Testis (tissue), 3 donors: ENCODE measurements around the gene KDM1A. TPM values are rescaled to one million over a fixed set of nuclear protein-coding genes. Genes with fewer than 3 reads are reported as not detected.
"Not testable (repeated sequence)": the region's sequence is repeated elsewhere in the genome, so short reads cannot be mapped to it uniquely, and the experiment has no call there.

Source experiments
- DNase-seq: peaks from one replicate; pipeline ENCODE4 v3.0.0-alpha.2; 2019
- H3K27ac ChIP-seq, 2 donors: fragments of 200-600 bp; sonication (generic); one replicate each; pipeline ENCODE4 v1.5.1; 2019
- H3K27me3 ChIP-seq: fragments of 200-600 bp; sonication (generic); one replicate; pipeline ENCODE4 v1.5.1; 2019
- H3K36me3 ChIP-seq: fragments of 200-600 bp; sonication (generic); one replicate; pipeline ENCODE4 v1.5.1; 2017; ENCODE audit warnings: low read depth; ENCODE audit errors: missing control alignments
- H3K4me1 ChIP-seq: fragments of 200-600 bp; sonication (generic); one replicate; pipeline ENCODE4 v1.5.1; 2019
- H3K4me3 ChIP-seq, 2 donors: fragments of 200-600 bp; sonication (generic); one replicate each; pipeline ENCODE4 v1.5.1; 2017 to 2019
- H3K9me3 ChIP-seq: fragments of 200-600 bp; sonication (generic); one replicate; pipeline ENCODE4 v1.5.1; 2017
- POLR2A ChIP-seq: fragments of 450-650 bp; IDR thresholded peaks from one replicate; pipeline ENCODE4 v1.6.1; 2017; ENCODE audit warnings: antibody characterized with exemption, mild to moderate bottlenecking, moderate library complexity
- WGBS, 2 donors: methylation state at CpG; one replicate each; pipeline ENCODE4 v1.1.5; 2018; 5-methylcytosine and 5-hydroxymethylcytosine counted together
- intact Hi-C: fragments of 100-400 bp; cut with DNase I; formaldehyde crosslinking; loops from one replicate; pipeline ENCODE4 v1.15.1; 2023; ENCODE audit warnings: low total_unique reads
- polyA plus RNA-seq: library from polyadenylated mRNA; stranded (reverse); fragments of 350-450 nt; fragmentation: Illumina TruSeq; extraction: RNeasy Lipid Tissue Mini Kit (QIAGEN cat#74804); gene quantifications from one replicate; pipeline ENCODE4 v1.2.3, GENCODE V29; 2014; ENCODE audit warnings: low read depth, low replicate concordance; ENCODE audit not compliant: insufficient read depth
- total RNA-seq, 2 donors: library from RNA; depleted of rRNA; stranded (reverse); fragments of >200 nt; gene quantifications; one replicate each; pipeline ENCODE4 v1.2.3, GENCODE V29; 2016
- TF ChIP-seq, protein P1 (sequence below), 3 experiments: fragments of 450-650 bp in 2 of 3; fragments of 200-600 bp in 1 of 3; sonication (generic) in 1 of 3; IDR thresholded peaks; one replicate each; pipeline ENCODE4 v1.5.1; 2016 to 2019; ENCODE audit warnings: antibody characterized with exemption in 3 of 3, mild to moderate bottlenecking in 2 of 3, moderate library complexity in 1 of 3

KDM1A gene
- total and polyA plus RNA-seq, 3 donors from 2014 or later: 131 to 238 (median 157) TPM

DNA sequence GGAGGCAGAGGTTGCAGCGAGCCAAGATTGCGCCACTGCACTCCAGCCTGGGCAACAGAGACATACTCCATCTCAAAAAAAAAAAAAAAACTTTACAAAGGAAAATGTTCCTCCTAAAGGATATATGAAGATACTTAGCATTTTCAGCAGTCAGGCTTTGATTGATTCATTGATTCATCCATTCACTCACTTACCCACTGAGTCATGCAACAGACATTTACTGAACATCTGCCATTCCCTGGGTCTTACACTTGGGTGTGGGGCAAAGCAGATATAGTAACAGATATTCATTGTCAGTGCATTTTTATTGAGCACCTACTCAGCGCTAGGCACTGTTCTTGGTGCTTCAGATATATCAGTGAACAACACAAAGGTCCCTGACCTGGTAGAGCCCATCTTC is 41.0 kb upstream of the KDM1A start:
- peak; percentile 5 for DNase-seq
- intact Hi-C loops: no loop called here

DNA sequence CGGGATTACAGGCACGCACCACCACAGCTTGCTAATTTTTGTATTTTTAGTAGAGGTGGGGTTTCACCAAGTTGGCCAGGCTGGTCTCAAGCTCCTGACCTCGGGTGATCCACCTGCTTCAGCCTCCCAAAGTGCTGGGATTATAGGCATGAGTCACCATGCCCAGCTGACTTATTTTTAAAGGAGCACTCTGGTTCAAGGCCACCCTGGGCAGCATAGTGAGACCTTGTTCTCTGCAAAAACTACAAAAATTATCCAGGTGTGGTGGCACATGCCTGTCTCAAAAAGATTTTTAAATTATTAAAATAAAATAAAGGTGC is 38.8 kb upstream of the KDM1A start:
- H3K4me1 ChIP-seq, H3K36me3 ChIP-seq, H3K9me3 ChIP-seq, DNase-seq, H3K27me3 ChIP-seq, intact Hi-C loops, H3K27ac ChIP-seq, H3K4me3 ChIP-seq: not testable (repeated sequence)
- 88 to 90% methylated on average over 3 of the region's 3 CpGs for WGBS, 2 donors

More for the DNA sequence above, 41.0 kb upstream of the KDM1A start:
- no peak for TF ChIP-seq POLR2A
- TF ChIP-seq, protein P1, sequence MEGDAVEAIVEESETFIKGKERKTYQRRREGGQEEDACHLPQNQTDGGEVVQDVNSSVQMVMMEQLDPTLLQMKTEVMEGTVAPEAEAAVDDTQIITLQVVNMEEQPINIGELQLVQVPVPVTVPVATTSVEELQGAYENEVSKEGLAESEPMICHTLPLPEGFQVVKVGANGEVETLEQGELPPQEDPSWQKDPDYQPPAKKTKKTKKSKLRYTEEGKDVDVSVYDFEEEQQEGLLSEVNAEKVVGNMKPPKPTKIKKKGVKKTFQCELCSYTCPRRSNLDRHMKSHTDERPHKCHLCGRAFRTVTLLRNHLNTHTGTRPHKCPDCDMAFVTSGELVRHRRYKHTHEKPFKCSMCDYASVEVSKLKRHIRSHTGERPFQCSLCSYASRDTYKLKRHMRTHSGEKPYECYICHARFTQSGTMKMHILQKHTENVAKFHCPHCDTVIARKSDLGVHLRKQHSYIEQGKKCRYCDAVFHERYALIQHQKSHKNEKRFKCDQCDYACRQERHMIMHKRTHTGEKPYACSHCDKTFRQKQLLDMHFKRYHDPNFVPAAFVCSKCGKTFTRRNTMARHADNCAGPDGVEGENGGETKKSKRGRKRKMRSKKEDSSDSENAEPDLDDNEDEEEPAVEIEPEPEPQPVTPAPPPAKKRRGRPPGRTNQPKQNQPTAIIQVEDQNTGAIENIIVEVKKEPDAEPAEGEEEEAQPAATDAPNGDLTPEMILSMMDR (IDR thresholded peaks at IDR 0.05): no peak
- WGBS, 2 donors: 95 to 97% methylated on average over 3 of the region's 3 CpGs
- Histone ChIP-seq H3K27ac (no peak overlapping the region), H3K27me3 (no peaks in the 10 kb centered on the region), H3K4me3 (no peak overlapping the region), H3K36me3 (no peaks in the 10 kb centered on the region), H3K9me3 (no peaks in the 10 kb centered on the region), H3K4me1 (no peaks in the 10 kb centered on the region)

DNA sequence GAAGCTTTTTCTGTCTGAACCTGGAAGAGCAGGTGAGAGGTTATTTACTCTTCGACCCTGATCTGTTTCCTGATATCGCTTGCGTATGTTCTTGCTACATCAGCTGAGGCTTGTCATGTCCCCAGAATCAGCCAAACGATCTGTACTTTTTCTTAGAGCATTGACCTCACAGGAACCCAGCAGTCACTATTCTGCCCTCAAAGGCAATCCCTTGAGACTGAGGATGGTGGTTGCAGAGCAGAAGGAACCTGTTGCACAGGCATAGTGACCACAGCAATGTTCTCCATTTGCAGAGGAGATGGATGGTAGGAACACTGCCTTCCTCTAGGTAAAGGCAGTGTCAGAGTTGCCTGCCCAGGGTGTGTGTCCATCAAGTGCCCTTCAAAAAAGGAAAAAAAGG is 35.3 kb upstream of the KDM1A start:
- intact Hi-C loops: no loop called here
- no peaks in the 10 kb centered on the region for H3K9me3 ChIP-seq
- H3K27ac ChIP-seq: no peak overlapping the region
- H3K4me1 ChIP-seq: no peaks in the 10 kb centered on the region
- no peak overlapping the region for H3K4me3 ChIP-seq
- DNase-seq: no peak
- TF ChIP-seq POLR2A: no peak
- WGBS, 2 donors: 84% methylated on average over 4 of the region's 4 CpGs; no CpG with 5 or more reads in 1 of the 2 donors
- H3K27me3 ChIP-seq: no peaks in the 10 kb centered on the region
- no peaks in the 10 kb centered on the region for H3K36me3 ChIP-seq

DNA sequence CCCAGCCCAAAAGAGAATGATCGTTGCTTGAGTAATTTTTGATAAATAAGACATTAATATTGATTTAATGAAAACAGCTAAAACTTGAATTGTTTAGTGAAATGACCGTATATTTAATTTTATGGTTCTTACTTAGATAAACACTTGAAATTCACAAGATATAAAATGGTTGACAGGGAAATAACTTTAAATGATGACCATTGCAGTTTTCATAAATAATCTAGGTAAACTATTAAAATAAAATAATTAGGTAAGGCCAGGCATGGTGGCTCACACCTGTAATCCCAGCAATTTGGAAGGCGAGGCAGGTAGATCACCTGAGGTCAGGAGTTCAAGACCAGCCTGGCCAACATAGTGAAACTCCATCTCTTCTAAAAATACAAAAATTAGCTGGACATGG is 26.9 kb upstream of the KDM1A start:
- not testable (repeated sequence) for DNase-seq

DNA sequence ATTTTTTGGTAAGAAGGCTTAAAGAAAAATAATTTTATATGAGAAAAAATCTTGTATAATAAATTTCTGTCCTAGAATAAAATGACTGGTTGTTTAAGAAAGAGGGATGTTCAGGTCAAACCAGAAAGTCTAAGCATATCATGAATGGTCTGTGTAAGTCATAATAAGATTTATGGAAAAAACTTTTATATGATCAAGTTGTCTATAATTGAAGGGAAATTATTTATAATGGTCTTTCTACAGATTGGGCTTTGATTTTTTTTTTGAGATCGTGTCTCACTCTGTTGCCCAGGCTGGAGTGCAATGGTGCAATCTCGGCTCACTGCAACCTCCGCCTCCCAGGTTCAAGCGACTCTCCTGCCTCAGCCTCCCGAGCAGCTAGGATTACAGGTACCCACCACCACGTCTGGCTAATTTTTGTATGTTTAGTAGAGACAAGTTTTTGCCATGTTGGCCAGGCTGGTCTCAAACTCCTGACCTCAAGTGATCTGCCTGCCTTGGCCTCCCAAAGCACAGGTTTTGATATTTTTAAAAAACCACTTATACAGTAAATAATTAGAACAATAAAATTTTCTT is 26.0 kb upstream of the KDM1A start:
- 83 to 87% methylated on average over 6 of the region's 6 CpGs for WGBS, 2 donors
- H3K9me3 ChIP-seq, H3K4me3 ChIP-seq, H3K4me1 ChIP-seq, H3K27me3 ChIP-seq, H3K36me3 ChIP-seq, intact Hi-C loops, H3K27ac ChIP-seq, DNase-seq: not testable (repeated sequence)

More for the DNA sequence above, 26.9 kb upstream of the KDM1A start:
- WGBS, 2 donors: 76 to 87% methylated on average over 3 of the region's 3 CpGs
- H3K27ac ChIP-seq, H3K4me3 ChIP-seq, H3K4me1 ChIP-seq, H3K36me3 ChIP-seq, H3K9me3 ChIP-seq, intact Hi-C loops, H3K27me3 ChIP-seq: not testable (repeated sequence)

DNA sequence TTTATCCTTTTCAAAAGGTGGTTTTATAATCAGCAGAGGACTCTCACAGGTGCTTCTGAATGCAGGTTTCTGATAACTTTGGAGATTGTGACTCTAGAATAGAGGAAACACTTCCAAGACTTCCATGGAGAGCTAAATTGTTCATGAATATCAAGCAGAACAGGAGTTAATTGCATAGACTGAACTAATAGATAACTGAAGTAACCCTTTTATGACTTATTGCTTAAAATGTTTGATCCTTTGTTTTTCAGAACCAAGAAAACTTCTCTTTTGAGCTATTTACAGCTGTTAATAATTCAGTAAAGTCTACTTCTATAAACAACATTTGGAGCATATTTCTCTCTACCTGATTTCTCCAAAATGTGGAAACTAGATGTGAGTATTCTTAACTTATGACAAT is 23.5 kb upstream of the KDM1A start:
- TF ChIP-seq, protein P1 (IDR thresholded peaks at IDR 0.05): no peak
- no peak for TF ChIP-seq POLR2A
- no peak overlapping the region for H3K27ac ChIP-seq
- intact Hi-C loops: no loop called here

DNA sequence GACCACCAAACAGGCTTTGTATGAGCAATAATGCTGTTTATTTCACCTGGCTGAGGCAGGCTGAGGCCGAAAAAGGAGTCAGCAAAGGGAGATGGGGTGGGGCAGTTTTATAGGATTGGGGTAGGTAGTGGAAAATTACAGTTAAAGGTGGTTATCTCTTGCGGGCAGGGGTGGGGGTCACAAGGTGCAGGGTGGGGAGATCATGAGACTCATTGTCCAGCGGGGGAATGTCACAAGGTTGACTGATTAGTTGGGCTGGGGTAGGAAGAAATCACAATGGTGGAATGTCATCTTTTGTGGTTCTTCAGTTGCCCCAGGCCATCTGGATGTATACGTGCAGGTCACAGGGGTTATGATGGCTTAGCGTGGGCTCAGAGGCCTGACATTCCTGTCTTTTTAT is 21.7 kb upstream of the KDM1A start:
- H3K27me3 ChIP-seq, H3K4me3 ChIP-seq, H3K36me3 ChIP-seq, H3K4me1 ChIP-seq, DNase-seq, intact Hi-C loops, H3K9me3 ChIP-seq, H3K27ac ChIP-seq: not testable (repeated sequence)
- WGBS, 2 donors: 88 to 89% methylated on average over 5 of the region's 5 CpGs

More for the DNA sequence above, 23.5 kb upstream of the KDM1A start:
- Histone ChIP-seq H3K4me3 (no peak overlapping the region), H3K36me3 (no peaks in the 10 kb centered on the region), H3K9me3 (no peaks in the 10 kb centered on the region), H3K4me1 (no peaks in the 10 kb centered on the region), H3K27me3 (no peaks in the 10 kb centered on the region)
- DNase-seq: no peak

DNA sequence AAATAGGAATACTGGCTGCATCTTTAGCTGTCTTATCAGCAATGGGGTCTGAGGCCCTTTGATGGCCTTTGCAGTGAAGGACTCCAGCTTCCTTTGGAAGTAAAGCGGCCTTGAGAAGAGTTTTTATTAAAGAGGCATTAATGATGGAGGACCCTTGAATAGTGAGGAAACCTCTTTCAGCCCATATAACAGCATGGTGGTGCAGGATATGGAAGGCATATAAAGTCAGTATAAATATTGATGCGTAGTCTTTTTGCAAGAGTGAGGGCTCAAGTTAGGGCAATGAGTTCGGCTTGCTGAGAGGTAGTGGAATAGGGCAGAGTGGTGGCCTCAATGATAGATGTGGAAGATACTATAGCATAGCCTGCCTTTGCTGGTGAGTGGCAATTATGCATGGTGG is 19.1 kb upstream of the KDM1A start:
- H3K4me3 ChIP-seq, H3K27ac ChIP-seq, H3K27me3 ChIP-seq, intact Hi-C loops, H3K36me3 ChIP-seq, H3K4me1 ChIP-seq, DNase-seq, H3K9me3 ChIP-seq: not testable (repeated sequence)
- 92 to 97% methylated on average over 3 of the region's 3 CpGs for WGBS, 2 donors

DNA sequence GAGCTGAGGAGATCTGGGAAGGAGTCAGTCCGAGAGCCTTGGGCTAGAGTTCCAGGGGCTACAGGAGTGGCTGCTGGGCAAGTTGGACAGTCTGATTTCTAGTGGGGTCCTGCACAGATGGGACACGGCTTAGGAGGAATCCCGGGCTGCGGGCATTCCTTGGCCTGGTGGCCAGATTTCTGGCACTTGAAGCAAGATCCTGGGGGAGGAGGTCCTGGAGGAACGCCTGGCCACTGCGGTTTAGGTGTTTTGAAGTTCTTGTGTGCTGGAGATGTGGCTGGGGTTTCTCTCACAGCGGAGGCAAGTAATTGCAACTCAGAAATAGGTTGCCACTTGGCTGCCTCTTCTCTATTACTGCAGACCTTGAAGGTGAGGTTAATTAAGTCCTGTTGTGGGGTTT is 17.1 kb upstream of the KDM1A start:
- WGBS, 2 donors: 88 to 90% methylated on average over 6 to 7 of the region's 7 CpGs
- not testable (repeated sequence) for DNase-seq

More for the DNA sequence above, 17.1 kb upstream of the KDM1A start:
- H3K36me3 ChIP-seq, H3K9me3 ChIP-seq, H3K27ac ChIP-seq, intact Hi-C loops, H3K27me3 ChIP-seq, H3K4me3 ChIP-seq, H3K4me1 ChIP-seq: not testable (repeated sequence)
